Fibroblast of skin of right biceps (primary cell): ENCODE results near the gene NTM.

ENCODE experiments used
- DNase-seq: peaks from one replicate; pipeline ENCODE4 v3.0.0-alpha.2; 2013

The NTM gene

DNA sequence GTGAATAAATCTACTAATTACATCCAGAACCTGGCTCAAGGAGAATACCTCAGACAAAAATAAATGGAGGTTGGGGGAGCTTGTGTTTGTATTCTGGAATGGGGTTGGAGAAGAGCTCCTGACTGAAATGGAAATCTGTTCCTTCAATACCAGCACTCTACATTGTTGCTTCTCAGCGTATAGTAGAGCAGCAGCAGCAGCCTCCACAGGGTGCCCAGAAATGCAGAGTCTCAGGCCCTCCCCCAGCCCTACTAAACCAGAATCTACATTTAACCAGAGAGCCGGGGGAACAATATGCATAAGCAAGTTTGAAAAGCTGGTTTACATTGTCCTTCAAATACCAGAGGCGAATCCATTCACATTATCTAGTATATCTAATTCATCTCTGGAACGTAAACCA lies 474.8 kb downstream of the NTM start:
- no peak for DNase-seq

DNA sequence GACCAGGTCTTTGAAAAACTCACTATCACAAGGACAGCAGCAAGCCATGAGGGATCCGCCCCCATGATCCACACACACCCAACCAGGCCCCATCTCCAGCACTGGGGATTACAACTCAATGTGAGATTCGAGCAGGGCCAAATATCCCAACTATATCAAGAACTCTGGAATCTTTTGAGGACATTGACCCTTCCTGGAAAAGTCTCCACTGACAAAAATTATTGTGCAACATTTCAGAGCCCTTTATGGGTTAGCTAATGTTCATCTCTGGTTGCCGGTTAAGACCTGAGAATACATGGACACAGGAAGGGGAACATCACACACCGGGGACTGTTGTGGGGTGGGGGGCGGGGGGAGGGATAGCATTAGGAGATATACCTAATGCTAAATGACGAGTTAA lies 479.1 kb downstream of the NTM start:
- no peak for DNase-seq

DNA sequence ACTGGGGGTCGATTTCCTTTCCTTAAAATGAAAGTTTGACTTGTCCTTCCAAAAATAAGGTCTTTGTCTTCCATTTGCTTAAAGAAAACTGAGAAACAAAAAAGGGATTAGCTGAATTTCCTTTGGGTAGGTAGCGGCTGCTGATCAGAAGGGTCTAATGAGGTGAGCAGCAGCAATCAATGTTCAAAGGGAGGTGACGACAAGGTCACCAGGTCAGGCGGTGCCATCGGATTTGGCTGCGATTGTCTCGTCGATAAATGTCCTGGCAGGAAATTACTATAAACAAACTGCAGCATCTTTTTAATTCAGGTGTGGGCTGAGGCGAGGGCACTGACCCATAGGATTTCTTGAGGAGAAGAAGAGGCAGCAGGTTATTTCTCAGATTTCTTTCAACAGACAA lies 480.1 kb downstream of the NTM start:
- DNase-seq: no peak

DNA sequence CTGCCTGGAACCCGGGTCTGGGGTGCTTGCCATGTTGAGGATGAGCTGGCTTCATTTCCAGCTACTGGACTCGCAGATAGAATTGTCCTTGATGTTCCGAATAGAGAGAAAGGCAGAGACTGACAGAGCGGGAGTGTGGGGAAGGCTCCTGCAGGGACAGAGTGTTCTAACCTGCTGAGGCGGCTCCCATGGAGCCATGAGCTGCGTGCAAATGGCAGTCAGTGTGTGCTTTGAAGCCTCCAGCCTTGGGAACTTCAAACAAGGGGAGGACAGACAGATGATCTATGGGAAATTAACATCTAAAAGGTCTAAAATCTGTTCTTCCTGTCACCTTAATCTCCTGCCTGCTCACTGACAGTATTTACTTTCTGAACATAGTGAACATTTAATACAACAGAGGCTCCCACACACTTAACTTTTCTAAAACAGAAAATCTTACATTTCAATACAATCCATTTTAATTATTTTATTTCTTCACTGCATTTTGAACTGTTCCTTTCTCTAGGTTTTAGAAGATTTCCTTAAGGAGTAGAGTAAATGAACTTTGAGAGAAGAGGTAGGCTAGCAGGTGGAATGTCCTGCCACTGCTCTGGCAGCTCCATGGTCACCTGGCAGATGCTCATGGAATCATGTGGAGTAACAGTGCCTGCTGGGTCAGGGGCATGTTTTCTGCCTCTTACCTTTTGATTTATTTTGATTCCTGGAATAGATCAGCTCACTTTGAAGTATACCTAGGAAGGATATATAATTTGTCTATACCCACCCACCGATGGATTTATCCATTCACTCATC lies 481.7 kb downstream of the NTM start:
- DNase-seq: no peak

DNA sequence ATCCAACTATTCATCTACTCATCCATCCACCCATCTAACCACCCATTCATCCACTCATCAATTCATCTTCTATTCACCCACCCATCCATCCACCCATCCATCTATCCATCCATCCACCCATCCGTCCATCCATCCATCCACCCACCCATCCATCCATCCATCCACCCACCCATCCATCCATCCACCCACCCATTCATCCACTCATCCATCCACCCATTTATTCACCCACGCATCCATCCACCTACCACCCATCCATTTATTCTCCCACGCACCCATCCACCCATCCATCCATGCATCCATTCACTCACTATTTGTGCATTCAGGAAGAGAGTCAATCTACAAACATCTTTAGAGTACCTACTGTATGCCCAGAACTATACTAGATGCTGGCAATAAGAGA lies 482.3 kb downstream of the NTM start:
- no peak for DNase-seq

DNA sequence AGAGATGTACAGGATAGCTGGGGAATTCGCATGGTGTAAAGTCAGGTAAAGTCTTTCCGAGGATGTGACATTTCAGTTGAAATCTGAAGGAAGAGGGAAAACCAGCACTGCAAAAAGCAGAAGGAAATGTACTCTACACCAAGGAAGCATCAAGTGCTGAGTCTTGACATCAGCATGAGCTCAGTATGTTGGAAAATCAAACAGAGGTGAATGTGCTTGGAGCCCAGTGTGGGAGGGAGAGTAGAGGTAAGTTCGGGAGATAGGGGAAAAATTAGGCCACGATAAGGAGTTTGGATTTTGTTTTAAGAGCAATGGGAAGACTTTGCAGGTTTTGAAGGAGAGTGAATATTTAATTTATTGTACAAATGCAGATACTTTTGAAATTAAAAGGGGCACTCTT lies 484.0 kb downstream of the NTM start:
- DNase-seq: no peak

DNA sequence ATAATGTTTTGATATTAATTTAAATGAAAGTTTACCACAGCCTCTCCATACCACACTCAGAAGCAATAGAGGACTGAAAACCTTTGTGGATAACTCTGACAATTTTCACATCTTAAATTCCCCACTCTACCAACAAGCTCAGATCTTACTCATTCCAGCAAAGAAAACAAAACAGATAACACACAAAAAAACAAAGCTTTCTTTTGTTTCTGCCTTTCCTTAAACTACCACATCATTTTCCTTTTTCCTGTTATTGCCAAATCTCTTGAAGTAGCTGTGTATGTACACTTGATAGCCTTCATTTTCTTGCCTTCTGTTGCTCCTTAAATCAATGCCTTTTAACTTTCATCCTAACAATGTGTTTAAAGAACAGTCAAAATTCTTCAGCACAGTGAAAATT lies 484.9 kb downstream of the NTM start:
- no peak for DNase-seq

DNA sequence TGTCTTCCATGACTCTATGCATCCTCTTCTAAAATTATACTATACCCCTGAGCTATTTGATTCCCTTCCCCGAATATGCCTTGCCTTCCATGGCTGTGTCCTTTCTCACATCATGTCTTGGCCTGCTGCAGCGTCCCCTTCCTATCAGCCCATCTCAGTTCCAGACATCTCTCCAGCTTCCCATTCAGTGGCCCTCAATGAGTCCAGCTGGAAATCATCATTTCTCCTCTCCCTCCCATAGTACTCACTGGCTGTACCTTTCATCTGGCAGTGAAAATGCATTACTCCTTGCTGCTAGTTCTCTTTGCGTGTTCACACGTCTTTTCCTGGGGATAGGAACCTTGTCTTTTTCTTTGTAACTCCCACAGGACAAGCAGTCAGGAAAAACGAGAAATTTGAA lies 486.8 kb downstream of the NTM start:
- no peak for DNase-seq

DNA sequence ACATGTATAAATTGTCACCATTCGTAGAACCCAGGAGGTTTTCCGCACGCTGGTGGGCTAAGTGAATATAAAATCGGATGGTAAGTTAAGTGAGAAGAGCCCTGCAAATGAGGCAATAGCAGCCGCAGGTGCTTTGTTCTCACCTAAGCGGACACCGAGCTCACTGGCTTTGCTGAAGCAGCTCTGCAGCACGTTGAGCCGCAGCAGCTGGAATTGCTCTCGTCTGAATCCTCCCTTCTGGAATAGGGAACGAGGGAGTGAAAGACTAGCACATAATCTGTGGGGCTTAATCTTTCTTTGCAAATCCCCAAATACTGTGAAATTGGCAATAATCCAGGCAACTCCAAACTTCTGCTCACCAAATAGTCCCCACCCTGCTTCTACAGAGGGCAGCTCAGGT lies 488.1 kb downstream of the NTM start:
- no peak for DNase-seq

DNA sequence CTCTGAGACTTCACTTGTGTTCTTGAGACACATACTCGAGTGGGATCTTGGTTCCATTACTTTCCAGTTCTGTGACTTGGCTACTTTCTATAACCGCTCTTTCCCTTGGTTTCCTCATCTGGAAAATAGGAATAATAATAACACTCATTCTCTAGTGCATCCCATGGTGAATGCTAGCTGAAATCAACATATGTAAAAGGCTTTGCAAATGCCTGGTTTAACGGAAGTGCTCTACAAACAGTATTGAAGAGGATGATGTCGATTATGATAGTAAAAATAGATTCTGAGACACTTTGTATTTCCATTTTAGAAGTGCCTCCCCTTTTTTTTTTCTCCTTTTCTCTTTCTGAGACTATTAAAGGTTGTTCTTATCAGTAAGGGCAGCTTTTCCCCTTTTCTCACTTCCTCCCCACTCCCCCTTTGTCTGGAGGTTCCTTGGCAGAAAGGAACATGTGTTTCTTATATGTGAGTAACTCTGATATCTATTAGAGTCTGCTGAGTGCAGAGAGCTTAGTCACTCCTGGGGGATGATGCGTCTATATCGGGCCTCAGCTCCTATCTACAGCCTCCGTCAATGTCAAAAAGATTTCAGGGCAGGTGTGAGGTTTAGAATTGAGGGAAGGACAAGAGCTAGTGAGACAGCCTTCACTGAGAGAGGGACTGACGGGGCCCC lies 489.3 kb downstream of the NTM start:
- peak; percentile 81 for DNase-seq

DNA sequence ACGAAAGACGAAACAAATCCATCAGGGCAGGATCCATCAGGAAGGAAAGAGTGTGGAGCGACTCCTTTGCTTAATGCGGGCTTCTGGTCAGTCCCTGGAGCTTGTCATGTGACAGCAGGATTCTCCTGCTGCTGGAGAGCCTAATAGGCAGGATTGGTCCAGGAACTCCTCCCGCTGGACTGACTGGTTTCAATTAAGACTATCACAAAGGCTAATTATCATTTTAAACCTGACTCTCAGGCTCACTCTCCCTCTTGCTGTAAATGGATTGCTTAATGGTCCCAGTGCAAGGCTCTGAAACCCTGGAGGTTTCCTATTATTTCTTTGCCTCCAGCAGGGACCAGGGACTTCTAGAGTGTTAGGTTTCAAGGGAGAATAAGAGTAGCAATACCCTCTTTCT lies 493.8 kb downstream of the NTM start:
- no peak for DNase-seq

DNA sequence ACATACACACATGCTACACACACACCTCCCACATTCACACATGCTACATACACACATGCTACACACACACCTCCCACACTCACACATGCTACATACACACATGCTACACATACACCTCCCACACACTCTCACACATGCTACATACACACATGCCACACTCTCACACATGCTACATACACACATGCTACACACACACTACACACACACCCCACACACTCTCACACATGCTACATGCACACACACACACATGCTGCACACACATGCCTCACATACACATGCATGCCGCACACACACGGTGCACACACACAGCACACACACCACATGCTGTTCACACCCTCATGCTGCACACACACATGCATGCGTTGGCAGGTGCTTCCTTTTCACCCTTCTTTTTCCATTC lies 495.4 kb downstream of the NTM start:
- DNase-seq: no peak

DNA sequence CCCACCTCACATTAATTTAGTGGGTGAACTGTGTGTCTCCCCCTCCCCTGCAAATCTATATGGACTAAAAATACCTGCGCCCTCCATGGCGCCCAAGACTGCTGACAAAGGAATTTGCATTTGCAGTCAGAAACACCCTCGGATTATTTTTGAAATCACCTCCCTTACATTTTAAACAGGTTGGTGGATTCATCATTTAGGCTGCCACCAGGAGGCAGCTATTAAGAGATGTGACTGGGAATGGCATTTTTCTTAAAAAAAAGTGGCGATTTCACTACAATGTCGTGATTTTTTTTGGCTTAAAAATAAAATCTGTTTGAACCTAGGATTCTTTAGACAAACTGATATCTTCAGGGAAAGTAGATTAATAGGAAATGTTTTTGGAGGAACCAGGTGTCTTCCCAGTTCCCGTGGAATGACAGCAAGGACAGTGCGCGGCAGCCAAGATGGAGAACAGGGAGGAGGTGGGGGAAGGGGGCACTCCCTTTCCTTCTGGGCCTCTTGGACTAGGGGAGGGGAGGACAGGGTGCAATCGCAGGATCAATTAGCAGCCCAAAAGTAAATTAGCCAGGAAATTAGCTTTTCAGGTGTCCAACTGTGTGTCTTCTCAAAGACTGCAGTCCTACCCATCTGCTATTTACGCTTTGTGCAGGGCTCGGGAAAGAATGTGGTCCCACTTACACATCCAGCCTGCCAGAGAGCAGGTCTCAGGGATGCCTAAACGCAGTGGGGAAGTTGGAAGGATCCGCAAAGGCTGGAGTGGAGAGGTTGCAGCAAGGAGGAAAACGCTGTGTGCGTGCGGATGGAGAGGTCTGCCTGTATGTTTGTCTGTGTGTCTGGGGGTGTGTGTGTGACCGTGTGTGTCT lies 496.4 kb downstream of the NTM start:
- DNase-seq: no peak

DNA sequence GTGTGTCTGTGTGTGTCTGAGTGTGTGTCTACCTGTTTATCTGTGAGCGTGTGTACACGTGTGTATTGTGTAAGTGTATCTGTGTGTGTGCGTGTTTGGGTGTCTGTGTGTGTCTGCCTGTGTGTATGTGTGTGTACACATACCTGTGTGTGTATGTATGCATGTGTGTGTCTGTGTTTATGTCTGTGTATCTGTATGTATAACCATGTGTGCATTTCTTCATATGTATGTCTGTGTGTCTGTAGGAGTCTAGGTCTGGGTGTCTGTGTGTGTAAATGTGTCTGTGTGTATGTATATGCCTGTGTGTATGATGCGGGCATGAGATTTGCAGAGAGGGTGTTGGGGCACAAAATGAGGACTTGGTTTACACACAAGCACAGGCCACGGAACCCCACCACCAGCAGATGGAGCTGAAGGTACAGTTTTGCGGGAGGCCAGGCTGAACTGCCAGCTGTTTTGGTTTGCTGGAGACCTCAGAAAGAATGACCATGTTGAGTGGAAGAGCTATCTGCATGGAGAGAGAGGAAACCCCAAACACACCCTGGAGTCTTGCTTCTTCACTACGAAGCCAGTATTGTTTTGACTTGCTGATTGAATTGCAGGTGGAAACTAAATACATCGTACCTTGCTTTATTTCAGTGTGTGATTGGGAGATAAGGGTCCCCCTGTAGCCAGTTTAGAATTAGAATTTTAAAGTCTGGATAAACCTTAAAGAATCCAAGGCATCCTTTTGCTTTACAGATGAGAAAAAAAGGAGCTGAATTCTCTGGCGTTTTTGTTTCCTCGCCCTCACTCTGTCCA lies 497.2 kb downstream of the NTM start:
- DNase-seq: peak; percentile 84

DNA sequence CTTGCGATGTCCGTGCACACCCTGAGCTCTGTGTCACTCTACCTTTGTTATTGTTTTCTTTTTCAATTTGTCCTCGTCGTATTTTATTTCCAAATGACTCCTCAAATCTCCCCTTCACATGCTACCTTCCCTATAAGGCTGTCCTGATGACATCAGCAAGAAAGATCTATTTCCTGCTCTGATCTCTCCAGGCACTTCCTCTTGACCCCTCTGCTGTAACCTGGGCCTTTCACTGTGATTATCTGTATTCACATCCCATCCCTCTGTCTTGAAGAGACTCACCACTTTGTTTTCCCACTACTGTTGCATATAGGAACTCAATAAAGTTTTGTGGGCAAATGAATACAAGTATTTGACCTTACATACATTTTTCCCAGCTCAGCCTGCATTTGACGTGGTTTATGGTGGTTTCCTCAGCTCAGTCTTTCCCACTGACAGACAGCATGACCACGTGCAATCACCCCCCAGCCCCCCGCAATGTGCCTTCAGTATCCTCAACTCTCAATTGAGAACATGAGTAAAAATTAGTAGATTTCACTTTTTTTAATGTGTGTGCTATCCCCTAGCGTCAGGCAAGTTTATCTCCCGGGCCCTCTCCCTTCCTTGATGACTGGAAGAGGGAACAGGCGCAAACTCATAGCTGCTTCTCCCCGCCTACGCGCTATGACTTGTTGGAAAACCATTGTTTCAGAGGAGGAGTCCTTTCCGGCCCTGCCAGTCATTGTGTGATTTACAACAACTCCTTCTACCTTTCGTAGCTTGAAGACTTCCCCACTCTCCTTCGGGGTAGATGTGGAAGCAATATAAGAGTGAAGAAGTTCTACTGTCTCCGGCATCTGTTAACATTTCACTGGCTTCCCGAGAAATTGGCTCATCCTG lies 498.5 kb downstream of the NTM start:
- DNase-seq: peak; percentile 33

DNA sequence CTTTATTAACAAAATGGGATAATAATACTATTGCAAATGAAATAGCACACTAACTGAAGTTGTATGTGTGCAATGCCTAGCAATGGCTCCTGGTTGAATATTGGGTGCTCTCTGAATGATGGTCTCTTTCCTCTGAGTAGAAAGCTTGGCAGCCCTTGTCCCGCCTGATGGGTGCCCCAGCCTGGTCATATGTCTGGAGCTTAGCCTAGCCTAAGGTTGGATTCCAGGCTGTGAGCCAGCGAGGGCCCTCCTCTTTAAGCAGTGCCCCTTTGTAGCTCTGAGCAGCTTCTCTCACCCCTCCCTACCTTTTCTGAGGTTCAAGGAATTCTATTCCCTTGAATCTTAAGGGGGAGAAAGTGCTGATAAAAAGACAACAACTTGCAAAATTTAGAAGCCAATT lies 499.9 kb downstream of the NTM start:
- no peak for DNase-seq

DNA sequence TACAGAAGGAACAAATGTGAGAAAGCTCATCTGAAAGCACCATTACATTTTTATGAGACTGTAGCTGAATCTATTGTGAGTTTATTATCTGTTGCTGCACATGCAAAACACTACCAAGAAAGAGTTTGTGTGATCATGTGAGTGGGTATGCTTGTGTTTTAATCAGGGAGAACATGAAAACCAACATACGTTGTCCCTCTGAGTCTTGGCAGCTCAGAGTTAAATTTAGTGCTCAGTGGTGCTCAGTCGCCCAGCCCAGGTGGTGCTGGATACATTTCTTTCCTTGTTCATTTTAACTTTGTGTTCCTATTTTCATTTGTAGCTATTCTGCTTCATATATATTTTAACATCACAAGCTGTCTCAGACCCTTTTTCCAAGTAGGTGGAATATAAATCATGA lies 500.6 kb downstream of the NTM start:
- DNase-seq: no peak

DNA sequence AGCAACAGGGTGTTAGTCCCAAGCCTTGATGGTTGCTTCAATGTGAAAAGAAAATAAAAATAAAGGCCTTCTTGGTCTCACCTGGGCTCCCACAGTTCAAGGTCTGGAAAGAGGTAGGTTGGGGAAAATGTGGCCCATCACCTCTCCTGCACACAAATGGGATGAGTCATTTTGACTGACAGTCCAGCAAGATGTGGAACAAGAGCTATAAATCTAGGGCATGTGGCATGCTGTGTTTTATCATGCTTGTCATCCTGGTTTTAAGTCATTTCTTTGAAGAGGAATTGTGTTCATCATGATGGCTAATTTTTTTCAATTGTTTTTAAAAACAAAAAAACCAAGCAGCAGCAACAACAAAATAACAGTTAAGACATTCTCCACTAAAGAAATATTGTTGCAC lies 503.7 kb downstream of the NTM start:
- DNase-seq: no peak

DNA sequence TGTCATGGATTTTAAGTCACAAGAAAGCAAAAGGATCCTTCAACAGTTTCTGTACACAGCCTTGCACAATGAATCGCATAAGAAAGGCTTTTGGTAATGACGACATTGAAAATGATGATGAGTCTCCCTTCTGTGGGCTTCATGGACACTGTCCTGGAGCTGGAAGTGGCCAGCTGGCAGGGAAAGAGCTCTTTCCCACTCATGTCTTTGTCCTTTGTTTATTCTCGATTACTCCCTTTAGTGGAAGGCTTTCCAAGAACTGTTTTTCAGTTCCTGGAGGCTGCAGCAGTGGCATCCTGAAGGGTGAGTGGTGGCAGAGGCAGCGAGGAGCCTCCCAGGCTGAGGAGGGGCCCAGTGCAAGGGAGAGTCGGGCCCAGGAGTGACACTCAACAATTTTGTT lies 505.2 kb downstream of the NTM start:
- DNase-seq: no peak

DNA sequence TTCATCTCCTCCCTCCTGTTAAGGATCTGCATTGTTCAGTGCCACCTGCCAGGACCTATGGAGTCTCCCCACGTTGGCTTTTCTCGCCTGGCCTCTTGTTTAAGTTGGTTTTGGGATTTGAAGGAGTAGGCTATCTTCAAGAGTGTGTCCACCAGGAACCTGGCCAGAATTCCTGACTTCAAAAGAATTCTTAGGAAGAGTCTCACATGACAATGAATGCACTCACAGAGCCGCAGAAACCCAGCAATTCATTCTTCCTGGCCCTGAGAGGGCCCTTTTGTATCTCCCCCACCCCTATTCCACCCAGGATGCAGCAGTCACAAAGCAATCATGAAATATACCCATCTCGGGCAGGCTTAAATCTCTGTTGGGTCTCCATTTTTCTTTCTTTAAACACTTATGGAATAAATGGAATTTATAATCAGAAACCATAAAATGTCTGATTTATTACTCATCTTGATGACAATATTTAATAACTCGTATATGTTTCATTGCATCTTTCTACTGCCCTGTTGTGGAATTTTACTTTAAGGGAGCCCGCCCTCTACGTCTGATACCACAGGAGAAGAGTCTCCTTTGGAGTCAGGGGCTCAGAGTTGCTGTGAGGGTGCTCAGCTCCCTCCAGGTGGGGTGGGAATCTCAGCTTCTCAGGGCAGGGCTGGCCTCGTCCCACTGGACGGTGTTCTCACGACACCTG lies 507.0 kb downstream of the NTM start:
- peak; percentile 65 for DNase-seq

DNA sequence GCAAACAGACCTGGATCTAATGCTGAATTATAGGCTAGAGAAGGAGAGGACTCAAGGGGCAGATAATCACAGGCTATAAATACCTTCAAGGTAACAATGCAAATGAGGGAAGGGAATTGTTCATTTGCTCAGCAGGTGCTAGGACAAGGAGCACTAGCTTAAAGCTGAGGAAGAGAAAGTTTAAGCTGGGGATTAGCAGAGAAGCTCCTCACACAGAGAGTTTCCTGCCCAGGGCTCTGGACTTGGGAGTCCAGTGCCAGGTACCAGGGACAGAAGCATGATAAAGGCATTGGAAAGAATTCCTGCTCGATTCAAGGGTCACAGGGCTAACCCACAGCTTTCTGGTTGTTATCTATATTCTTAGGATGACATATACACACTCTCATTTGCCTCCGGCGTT lies 509.9 kb downstream of the NTM start:
- no peak for DNase-seq
